Thyroid gland (tissue), 4 donors: ENCODE measurements around the gene PLA2G10.
"Not testable (repeated sequence)": the region's sequence is repeated elsewhere in the genome, so short reads cannot be mapped to it uniquely, and the experiment has no call there.

Source experiments
- POLR2A ChIP-seq, 2 donors: fragments of 450-650 bp; IDR thresholded peaks; one replicate each; pipeline ENCODE4 v1.6.1; 2017; ENCODE audit warnings: antibody characterized with exemption in 2 of 2, mild to moderate bottlenecking in 2 of 2, moderate library complexity in 1 of 2
- TF ChIP-seq, protein P1 (sequence below), 6 experiments: fragments of 200-600 bp in 3 of 6; fragments of 450-650 bp in 3 of 6; sonication (generic) in 3 of 6; IDR thresholded peaks; one replicate each; pipeline ENCODE4 v1.5.1; 2016 to 2019; ENCODE audit warnings: antibody characterized with exemption in 6 of 6, mild to moderate bottlenecking in 2 of 6, inconsistent platforms in 1 of 6, moderate library complexity in 1 of 6

DNA sequence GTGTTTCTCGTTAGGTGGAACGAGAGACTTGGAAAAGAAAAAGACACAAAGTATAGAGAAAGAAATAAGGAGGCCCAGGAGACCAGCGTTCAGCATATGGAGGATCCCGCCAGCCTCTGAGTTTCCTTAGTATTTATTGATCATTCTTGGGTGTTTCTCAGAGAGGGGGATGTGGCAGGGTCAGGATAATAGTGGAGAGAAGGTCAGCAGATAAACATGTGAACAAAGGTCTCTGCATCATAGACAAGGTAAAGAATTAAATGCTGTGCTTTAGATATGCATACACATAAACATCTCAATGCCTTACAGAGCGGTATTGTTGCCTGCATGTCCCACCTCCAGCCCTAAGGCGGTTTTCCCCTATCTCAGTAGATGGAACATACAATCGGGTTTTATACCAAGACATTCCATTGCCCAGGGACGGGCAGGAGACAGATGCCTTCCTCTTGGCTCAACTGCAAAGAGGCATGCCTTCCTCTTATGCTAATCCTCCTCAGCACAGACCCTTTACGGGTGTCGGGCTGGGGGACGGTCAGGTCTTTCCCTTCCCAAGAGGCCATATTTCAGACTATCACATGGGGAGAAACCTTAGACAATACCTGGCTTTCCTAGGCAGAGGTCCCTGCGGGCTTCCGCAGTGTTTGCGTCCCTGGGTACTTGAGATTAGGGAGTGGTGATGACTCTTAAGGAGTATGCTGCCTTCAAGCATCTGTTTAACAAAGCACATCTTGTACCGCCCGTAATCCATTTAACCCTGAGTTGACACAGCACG lies 57.7 kb downstream of the PLA2G10 start:
- not testable (repeated sequence) for TF ChIP-seq POLR2A (IDR thresholded peaks at IDR 0.05)
- TF ChIP-seq, protein P1, sequence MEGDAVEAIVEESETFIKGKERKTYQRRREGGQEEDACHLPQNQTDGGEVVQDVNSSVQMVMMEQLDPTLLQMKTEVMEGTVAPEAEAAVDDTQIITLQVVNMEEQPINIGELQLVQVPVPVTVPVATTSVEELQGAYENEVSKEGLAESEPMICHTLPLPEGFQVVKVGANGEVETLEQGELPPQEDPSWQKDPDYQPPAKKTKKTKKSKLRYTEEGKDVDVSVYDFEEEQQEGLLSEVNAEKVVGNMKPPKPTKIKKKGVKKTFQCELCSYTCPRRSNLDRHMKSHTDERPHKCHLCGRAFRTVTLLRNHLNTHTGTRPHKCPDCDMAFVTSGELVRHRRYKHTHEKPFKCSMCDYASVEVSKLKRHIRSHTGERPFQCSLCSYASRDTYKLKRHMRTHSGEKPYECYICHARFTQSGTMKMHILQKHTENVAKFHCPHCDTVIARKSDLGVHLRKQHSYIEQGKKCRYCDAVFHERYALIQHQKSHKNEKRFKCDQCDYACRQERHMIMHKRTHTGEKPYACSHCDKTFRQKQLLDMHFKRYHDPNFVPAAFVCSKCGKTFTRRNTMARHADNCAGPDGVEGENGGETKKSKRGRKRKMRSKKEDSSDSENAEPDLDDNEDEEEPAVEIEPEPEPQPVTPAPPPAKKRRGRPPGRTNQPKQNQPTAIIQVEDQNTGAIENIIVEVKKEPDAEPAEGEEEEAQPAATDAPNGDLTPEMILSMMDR (IDR thresholded peaks at IDR 0.05), result not testable (repeated sequence)
